GM12873 (cell line): ENCODE measurements around the gene CASK.
A peak's percentile ranks its signal among the peaks of the same experiment; 100 is the strongest.

Source experiments
- TF ChIP-seq, protein P1 (sequence below): IDR thresholded peaks from 2 replicates; pipeline ENCODE4 v1.5.1; 2012; ENCODE audit warnings: low read depth, mild to moderate bottlenecking, moderate library complexity, low read length, control low read depth; ENCODE audit not compliant: insufficient read depth; ENCODE audit errors: missing control alignments

The CASK gene

DNA sequence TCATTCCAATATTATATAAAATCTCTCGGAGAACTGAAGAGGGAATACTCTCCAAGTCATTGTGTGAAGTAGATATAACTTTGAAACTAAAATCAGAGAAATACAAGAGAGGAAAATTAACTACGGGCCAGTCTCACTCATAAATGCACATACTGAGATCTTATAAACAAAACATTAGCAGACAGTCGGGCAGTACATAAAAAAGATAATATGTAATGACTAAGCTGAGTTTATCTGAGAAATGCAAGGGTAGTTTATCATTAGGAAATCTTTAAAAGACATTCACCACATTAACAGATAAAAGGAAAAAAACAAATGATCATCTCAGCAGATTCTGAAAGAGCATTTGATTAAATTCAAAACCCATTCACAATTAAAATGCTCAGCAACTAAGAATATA, 359.5 kb downstream of the CASK start:
- TF ChIP-seq, protein P1, sequence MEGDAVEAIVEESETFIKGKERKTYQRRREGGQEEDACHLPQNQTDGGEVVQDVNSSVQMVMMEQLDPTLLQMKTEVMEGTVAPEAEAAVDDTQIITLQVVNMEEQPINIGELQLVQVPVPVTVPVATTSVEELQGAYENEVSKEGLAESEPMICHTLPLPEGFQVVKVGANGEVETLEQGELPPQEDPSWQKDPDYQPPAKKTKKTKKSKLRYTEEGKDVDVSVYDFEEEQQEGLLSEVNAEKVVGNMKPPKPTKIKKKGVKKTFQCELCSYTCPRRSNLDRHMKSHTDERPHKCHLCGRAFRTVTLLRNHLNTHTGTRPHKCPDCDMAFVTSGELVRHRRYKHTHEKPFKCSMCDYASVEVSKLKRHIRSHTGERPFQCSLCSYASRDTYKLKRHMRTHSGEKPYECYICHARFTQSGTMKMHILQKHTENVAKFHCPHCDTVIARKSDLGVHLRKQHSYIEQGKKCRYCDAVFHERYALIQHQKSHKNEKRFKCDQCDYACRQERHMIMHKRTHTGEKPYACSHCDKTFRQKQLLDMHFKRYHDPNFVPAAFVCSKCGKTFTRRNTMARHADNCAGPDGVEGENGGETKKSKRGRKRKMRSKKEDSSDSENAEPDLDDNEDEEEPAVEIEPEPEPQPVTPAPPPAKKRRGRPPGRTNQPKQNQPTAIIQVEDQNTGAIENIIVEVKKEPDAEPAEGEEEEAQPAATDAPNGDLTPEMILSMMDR, result no peak

DNA sequence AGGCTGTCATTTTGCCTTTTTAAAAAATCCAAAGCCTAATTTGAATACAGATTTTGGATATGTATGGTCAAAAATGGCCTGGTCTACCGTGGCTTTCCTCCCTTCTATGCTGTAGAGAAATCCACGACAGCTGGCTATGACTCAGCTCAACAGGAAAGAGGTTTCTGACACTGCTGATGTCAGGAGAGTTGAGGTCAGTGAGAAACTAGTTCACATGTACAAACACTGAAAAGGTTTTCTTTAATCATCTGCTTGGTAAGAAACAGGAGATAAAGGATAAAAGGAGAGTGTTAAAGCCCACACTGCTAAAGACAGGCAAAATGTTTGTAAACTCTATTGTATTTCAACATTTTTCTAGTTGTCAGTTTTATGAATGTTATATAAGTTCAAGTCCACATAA, 362.3 kb downstream of the CASK start:
- TF ChIP-seq, protein P1, result no peak

DNA sequence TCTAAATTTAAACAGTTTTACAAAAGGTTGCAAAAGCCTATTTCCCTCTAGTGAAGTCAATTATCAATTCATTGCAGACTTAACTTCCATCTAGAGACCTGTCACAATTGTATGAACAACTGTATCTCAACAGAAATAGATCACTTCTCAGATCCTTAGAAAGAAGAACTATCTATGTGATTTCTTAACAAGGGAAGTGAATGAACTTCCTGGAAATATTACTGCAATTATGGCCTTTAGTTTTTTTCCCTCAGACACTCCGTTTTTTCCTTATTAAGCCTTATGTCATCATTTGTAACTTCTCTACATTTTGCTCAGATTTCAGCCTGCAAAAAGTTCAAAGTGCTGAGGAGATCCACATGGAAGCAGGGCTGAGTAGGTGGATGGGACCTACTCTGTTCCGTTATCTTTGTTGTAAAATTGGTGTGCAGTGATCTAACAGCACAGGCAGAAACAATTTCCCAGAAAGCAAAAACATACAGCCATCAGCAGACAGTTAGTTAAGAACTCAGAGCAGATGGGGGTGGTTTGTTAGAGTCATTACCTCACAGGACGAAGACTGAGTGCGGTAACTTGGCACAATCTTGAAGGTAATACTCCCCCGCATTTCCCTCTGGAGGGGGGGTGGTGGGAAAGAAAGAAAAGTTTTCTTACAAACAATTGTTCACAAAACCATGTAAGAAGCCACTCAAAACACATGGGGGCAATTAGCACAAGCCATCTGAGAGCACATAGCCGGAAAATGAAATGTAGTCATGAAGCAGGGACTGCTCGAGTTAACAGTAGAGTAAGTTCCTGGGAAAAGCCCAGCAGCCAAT, 363.9 kb downstream of the CASK start:
- TF ChIP-seq, protein P1, result no peak

DNA sequence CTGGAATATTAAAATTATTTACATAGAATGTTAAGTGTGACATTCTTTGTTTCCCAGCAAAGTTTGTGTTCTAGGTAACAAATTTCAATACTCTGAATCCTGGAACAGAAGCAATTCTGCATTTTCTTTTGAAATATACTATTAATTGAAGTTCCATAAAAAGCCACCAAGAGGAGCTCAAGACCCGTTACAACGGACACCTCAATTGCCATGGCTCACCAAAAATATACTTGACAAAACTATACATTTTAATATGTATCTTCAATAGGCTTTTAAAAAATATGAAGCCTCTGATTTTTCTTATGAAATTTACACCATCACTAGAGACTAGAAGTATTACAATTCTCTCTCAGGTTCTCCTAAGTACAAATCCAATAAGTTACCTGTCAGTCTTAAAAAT, 364.8 kb downstream of the CASK start:
- TF ChIP-seq, protein P1, result peak; percentile 39

DNA sequence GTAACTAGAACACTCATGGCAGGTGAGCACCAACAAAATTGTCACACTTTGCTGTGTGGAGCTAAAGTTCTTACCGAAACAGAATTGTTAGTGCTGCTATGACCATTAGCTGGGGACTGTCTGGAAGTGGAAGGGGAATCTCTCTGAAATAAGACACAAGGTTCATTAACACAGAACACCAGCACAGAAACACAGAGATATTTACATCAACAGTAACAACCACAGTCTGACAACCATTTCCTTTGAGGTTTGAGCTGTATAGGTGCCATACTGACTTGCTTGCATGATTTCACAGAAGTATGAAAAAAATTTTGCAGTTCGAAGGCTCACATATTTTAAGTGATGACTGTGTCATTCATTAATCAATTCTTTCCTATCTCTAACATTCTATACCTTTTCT, 366.4 kb downstream of the CASK start:
- TF ChIP-seq, protein P1, result no peak

DNA sequence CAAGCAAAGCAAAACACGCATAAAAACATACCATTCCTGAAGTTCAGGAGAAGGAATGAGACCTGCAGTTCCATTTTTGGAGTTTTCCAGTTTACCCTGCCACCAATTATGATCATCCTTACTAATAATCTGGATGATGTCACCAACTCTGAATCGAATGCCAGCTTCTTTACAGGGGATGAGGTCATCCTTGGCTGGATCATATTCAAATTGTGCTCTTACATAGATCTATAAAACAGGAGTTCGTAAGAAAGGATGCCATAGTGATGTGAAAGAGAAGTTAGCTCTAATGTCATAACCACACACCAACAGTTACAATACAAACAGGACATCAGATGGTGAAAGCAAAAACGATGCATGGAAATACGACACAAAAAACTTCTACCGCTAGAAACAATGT, 369.7 kb downstream of the CASK start:
- TF ChIP-seq, protein P1, result no peak

DNA sequence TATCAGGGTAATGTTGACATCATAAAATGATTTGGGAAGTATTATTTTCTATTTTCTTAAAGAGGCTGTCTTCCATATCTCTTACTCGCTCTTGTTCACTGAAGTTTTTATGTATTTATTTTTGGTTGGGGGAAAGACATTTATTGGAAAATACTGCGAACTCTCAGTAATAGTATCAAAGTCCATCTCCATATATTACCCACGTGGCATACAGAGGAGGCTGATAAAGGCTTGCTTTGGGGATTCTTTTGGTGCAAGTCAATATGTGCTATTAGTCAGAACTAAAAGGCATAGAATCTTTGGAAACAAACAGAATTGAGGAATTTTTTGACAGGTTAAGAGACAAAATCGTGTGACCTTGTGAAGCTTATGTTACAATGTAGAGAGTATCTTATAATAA, 374.9 kb downstream of the CASK start:
- TF ChIP-seq, protein P1, result no peak
